Glutamatergic neuron (in vitro differentiated cells): ENCODE results near the gene HYAL1. TPM values are rescaled to one million over a fixed set of nuclear protein-coding genes. Genes with fewer than 3 reads are reported as not detected.

Experiments used
- DNase-seq: peaks from one replicate; pipeline ENCODE4 v3.0.0; 2022
- H3K27ac Mint-ChIP-seq: one replicate; pipeline ENCODE4 v1.8.0; 2020; ENCODE audit warnings: mild to moderate bottlenecking, mixed read lengths, inconsistent platforms; ENCODE audit not compliant: unreplicated experiment
- H3K27me3 Mint-ChIP-seq: one replicate; pipeline ENCODE4 v1.8.0; 2020; ENCODE audit warnings: mild to moderate bottlenecking, moderate library complexity, mixed read lengths, inconsistent platforms; ENCODE audit not compliant: unreplicated experiment
- H3K36me3 Mint-ChIP-seq: one replicate; pipeline ENCODE4 v1.8.0; 2020; ENCODE audit warnings: mild to moderate bottlenecking, mixed read lengths, inconsistent platforms; ENCODE audit not compliant: unreplicated experiment
- H3K4me1 Mint-ChIP-seq: one replicate; pipeline ENCODE4 v1.8.0; 2020; ENCODE audit warnings: mild to moderate bottlenecking, low read depth, mixed read lengths, inconsistent platforms; ENCODE audit not compliant: unreplicated experiment
- H3K4me3 Mint-ChIP-seq: one replicate; pipeline ENCODE4 v1.8.0; 2020; ENCODE audit warnings: mild to moderate bottlenecking, mixed read lengths, inconsistent platforms; ENCODE audit not compliant: unreplicated experiment
- H3K9me3 Mint-ChIP-seq: one replicate; pipeline ENCODE4 v1.8.0; 2020; ENCODE audit warnings: mild to moderate bottlenecking, moderate library complexity, mixed read lengths, inconsistent platforms; ENCODE audit not compliant: unreplicated experiment
- CTCF ChIP-seq: fragments of 200-600 bp; sonication (generic); IDR thresholded peaks from one replicate; pipeline ENCODE4 v1.5.0; 2021; ENCODE audit not compliant: partially characterized antibody, unreplicated experiment
- total RNA-seq: library from RNA; stranded (reverse); fragmentation: NEBNext Ultra II Directional; extraction: Animal tissue kit (Norgen Biotek cat#: 25700); gene quantifications from one replicate; pipeline ENCODE4 v1.2.1, GENCODE V29; 2021; ENCODE audit not compliant: unreplicated experiment

HYAL1 gene
- total RNA-seq, 1 donor from 2014 or later = 0.96 TPM

GRCh38 chr3:50295553-50296431 is 7.6 kb downstream of the HYAL1 start:
- Mint-ChIP-seq H3K36me3 (no peaks in the 10 kb centered on the region), H3K9me3 (peaks cover 6% of the 10 kb centered on the region), H3K27ac (no peak overlapping the region), H3K27me3 (peaks cover 11% of the 10 kb centered on the region), H3K4me3 (peak overlapping the region; percentile 52), H3K4me1 (peaks cover 15% of the 10 kb centered on the region)
- TF ChIP-seq CTCF = no peak
- DNase-seq = no peak

- H3K27me3 Mint-ChIP-seq = peaks cover 9% of the 10 kb centered on the region
- peaks cover 8% of the 10 kb centered on the region for H3K4me1 Mint-ChIP-seq
- no peak overlapping the region for H3K4me3 Mint-ChIP-seq
- no peak overlapping the region for H3K27ac Mint-ChIP-seq
- H3K36me3 Mint-ChIP-seq = no peaks in the 10 kb centered on the region
- peaks cover 8% of the 10 kb centered on the region for H3K9me3 Mint-ChIP-seq
- DNase-seq = no peak
- no peak for TF ChIP-seq CTCF
Measured at GRCh38 chr3:50294492-50295403, 8.6 kb downstream of the HYAL1 start.

GRCh38 chr3:50294089-50294488 is 9.3 kb downstream of the HYAL1 start:
- no peak overlapping the region for H3K4me3 Mint-ChIP-seq
- H3K36me3 Mint-ChIP-seq = no peaks in the 10 kb centered on the region
- peaks cover 8% of the 10 kb centered on the region for H3K4me1 Mint-ChIP-seq
- TF ChIP-seq CTCF = no peak
- no peak for DNase-seq
- H3K27me3 Mint-ChIP-seq = peaks cover 5% of the 10 kb centered on the region
- peaks cover 7% of the 10 kb centered on the region for H3K9me3 Mint-ChIP-seq
- H3K27ac Mint-ChIP-seq = no peak overlapping the region

GRCh38 chr3:50293079-50293801 is 10.1 kb downstream of the HYAL1 start:
- Mint-ChIP-seq H3K27ac (peak overlapping the region; percentile 93), H3K36me3 (no peaks in the 10 kb centered on the region), H3K4me1 (peaks cover 8% of the 10 kb centered on the region), H3K27me3 (peaks cover 2% of the 10 kb centered on the region), H3K9me3 (peaks cover 4% of the 10 kb centered on the region), H3K4me3 (peak overlapping the region; percentile 91)
- no peak for TF ChIP-seq CTCF
- DNase-seq = no peak
